ENCODE measurements around the gene ARHGAP26.
A peak's percentile ranks its signal among the peaks of the same experiment; 100 is the strongest.
"Not testable (repeated sequence)": the region's sequence is repeated elsewhere in the genome, so short reads cannot be mapped to it uniquely, and the experiment has no call there.

The ARHGAP26 gene

DNA sequence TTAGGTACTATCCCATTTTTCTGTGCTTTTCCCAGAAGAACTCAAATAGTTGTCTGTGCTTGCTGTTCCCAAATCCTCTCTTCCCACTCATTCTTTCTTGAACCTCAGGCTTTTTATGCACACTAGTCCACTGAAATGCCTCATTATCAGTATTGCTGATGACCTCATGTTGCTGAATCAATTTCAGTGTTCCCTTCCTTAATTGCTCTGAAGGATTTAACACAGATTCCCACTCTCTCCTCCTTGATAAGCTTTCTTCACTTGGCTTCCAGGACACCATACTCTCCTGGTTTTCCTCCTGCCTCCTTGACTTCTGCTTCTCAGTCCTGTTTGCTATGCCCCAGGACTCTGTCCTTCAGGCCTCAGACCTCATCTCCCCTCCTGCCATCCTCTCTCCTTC is 298.5 kb downstream of the ARHGAP26 start:
- no peak for DNase-seq

DNA sequence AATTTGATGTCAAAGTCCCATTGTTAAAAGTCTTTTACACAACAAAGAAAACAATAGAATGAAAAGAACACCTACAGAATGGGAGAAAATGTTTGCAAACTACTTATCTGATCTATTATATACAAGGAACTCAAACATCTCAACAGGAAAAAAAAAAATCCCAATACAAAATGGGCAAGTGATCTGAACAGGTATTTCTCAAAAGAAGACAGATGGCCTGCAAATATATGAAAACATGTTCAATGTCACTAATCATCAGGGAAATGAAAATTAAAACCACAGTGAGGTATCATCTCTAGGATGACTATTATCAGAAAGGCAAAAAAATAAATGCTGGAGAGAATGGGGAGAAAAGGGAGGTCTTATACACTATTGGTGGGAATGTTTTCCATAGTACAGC is 301.8 kb downstream of the ARHGAP26 start:
- no peak for DNase-seq

- DNase-seq, result no peak
Measured at GRCh38 chr5:143072734-143073133, 302.6 kb downstream of the ARHGAP26 start.

DNA sequence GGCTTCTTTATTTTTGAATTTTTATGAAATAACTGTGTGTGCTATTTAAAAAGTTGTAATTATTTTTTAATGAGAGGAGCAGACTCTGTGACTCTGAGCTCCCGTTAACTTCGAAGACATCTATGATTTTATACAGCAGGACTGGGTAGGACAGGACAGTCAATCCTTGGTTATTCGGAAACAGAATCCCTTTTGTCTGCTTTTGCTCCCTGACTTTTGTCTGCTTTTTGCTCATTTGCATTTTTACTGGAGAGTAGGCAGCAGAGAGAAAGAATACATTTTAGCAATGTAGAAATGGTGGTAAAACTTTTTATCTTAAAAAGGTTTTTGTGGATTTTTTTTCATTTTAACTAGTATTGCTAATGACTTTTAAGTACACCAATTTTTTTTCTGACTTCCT is 303.6 kb downstream of the ARHGAP26 start:
- DNase-seq, result no peak

DNA sequence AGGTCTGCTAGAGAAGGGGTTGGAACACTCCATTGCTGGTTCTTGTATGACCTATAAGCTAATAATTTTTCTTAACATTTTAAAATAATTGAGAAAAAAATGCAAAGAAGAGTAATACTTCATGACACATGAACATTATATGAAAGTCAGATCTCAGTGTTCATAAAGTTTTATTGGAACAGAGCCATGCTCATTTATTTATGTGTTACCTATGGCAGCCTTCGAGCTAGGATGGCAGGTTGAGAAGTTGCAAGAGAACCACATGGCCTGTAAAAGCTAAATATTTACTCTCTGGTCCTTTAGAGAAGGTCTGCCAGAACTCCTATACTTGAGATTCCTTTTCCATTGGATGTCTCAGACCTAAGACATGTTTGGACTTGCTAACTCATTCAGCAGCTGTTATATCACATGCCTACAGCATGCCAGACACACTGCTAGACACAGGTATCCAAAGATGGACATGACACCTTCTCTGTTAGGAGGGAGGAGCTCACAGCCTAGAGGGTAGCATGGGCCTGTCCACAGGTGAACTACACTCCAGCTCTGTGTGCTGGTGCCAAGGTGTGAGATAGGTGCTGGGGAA is 304.3 kb downstream of the ARHGAP26 start:
- DNase-seq, result no peak

DNA sequence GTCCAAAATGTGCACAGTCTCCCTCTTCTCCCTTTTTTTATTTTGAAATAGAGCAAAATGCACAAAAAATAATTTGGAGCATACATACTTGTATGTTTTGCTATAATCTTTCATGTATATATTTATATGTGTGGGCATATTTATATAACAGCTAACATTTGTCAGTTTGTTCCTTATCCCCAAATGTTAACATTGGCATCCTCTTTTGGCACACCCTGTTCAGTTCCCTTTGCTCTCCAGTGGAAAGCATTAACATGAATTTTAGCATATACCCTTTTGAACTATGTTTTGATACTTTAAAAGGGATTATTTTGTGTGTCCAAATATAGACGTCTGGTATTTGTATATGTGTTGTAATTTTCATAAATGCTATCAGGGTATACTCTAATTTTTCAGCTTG is 306.2 kb downstream of the ARHGAP26 start:
- DNase-seq, result no peak

GRCh38 chr5:143077453-143078103 is 307.4 kb downstream of the ARHGAP26 start:
- DNase-seq, result no peak

DNA sequence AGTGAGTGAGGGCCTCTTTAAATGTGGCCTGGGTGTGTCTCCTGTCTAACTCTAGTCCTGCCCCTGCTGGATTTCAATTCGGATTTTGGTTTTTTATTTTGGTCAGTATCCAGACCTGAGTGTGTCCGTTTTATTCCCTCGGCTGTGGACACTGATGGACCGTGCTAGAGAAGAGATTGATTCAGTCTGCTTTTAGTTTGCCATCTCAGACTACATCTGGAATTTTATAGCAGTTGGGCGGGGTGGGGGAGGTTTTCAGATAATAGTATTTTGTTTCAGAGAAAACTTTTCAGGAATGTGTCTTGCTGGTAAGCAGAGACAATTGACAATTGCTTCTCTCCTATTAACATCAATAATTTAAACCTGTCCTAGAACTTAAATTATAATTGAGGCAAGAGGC is 308.1 kb downstream of the ARHGAP26 start:
- no peak for DNase-seq

- DNase-seq, result no peak
Measured at GRCh38 chr5:143078971-143079370, 308.8 kb downstream of the ARHGAP26 start.

DNA sequence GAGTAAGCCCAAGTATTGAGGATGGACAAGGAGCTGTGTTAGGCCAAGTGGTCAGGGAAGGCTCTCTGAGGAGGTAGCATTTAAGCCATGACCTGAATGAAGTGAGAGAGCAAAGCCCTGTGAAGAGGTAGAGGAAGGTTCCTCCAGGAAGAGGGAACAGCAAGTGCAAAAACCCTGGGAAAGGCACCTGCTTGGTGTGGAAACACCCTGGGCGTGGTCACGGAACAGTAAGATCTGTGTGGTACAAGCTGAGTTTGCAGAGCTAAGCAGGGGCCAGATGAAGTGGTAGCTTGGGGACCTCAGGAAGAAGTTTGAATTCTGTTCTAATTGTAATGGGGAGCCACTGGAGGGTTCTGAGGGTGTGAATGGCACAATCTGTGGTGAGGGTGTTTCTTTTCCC is 310.2 kb downstream of the ARHGAP26 start:
- no peak for DNase-seq

GRCh38 chr5:143080982-143081381 is 310.8 kb downstream of the ARHGAP26 start:
- DNase-seq, result no peak

DNA sequence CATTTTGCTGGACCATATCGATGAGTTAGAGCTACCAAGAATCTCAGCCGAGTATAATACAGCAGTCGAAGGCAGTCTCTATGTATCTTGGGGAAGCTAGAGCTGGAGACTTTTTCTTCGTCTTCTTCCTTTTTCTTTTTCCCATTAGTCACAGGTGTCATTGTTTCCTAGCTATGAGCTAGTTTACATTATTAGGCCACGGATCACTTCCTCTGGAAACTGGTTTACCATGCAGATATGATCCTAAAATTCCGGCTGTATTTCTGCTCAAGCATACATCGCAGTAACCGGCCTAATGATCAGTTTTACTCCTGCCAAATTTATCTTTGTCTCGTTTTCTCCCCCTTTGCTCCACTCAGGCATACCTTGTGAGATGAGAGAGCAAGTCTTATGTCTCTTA is 312.8 kb downstream of the ARHGAP26 start:
- DNase-seq, result peak in 2 of 3 donors; percentile 14 to 36

- no peak for DNase-seq
Measured at GRCh38 chr5:143084407-143084806, 314.2 kb downstream of the ARHGAP26 start.

DNA sequence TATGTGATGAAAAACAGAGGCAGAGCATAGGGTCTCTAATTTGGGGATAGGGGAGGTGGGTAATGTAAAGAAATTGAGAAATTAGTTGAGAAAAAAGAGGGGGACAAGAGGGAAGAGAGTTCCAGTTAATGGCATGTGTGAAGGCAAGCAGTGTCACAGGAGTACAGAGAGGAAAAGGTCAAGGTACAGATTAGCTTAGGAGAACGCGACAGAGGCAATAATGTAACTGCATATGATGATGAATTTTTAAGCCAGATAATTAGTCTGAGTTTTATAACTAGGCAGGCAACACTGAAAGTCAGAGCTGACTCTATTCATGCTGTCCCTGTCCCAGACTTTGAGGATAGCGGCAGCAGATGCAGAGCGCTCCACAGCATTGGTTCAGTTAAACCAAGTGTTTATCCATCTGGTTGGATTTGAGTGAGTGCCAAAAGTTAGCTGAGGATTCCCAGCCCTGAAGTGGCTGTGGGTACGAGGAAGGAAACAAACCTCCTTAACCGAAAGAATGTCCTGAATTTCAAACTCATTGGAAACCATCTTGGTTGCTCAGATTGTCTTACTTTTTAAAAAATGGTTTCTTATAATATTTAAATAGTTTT is 315.2 kb downstream of the ARHGAP26 start:
- DNase-seq, result no peak

- DNase-seq, result no peak
Measured at GRCh38 chr5:143086546-143086907, 316.4 kb downstream of the ARHGAP26 start.

DNA sequence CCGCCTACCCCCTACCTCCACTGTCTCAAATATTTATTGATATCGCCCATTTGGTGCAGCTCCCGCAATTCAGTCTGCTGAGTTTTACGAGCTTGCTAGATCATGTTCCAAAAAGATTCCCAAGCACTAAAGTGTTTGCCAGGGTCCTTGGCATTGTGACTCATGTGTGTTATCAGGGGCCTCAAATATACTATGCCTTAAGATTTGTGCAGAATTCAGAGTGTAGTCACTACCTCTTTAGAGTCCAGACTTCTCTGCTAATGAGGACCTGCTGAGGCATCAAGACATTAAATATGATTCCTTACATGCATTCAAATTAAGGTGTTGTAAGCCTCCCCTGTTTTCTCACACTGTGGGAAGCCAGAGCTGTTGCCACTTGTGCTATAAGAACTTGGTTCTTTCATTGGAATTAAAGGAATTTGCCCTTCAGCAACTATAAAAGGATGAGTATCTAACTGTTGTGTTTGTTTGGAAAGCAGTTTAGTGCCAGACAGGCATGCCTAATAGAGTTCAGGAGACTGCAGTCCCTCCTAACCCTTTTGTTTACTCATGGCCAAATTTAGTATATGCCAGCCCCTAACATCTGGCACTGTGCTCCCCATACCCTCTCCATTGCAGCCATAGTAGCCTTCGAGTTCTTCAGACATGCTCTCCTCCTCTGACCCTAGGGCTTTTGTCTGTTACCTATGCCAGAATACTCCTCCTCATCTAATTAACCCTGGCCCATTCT is 316.9 kb downstream of the ARHGAP26 start:
- no peak for DNase-seq

GRCh38 chr5:143088702-143089101 is 318.5 kb downstream of the ARHGAP26 start:
- DNase-seq, result not testable (repeated sequence)

DNA sequence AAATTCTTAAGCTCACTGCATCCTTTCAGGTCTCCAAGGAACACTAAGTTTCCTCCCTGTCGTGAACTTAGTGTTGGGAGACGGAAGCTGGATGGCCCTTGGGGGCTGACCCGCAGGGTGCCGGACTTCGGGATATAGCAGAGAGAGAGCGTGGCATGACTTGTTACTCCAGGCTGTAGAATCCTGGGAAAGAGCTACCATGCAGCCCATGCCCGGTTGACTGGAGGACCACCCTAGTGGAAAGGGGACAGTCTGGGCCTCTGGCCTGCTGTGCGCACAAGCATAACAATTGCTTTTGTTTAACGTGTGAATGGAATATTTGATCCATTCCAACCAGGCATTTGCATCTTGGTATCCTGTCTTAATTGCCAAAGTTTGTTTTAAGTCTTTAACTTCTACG is 319.9 kb downstream of the ARHGAP26 start:
- DNase-seq, result not testable (repeated sequence)

DNA sequence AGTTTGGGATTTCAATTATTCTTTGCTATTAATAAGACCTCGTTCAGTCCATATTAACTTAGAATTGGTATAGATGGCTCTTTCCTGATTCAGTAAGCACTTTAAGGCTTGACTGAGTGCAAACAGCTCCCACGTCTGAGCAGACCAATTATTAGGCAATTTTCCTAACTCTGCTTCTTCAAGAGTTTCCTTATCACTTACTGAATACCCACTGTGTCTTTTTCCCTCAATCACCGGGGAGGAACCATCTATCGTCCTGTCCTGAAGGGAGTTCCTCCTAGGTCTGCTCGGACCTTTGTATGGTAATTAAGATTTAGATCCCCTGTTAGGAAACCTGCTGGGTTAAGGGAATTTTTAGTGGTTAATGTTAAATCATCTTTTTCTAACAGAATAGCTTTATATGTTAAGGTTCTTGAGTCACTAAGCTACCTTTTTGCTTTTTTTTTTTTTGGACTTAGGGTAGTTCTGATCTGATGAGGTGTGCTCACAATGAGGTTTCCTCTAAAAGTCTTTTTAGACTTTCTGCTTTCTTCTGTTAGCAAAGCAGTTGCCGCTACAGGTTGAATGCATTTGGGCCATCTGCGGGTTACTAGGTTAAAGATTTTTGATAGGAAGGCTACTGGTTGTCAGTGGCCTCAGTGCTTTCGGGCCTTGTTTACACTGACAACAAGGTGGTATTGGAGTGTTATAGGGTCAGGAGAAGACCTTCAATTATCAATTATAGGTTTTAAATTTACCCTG is 322.7 kb downstream of the ARHGAP26 start:
- peak in 1 of 3 donors; percentile 10 for DNase-seq

DNA sequence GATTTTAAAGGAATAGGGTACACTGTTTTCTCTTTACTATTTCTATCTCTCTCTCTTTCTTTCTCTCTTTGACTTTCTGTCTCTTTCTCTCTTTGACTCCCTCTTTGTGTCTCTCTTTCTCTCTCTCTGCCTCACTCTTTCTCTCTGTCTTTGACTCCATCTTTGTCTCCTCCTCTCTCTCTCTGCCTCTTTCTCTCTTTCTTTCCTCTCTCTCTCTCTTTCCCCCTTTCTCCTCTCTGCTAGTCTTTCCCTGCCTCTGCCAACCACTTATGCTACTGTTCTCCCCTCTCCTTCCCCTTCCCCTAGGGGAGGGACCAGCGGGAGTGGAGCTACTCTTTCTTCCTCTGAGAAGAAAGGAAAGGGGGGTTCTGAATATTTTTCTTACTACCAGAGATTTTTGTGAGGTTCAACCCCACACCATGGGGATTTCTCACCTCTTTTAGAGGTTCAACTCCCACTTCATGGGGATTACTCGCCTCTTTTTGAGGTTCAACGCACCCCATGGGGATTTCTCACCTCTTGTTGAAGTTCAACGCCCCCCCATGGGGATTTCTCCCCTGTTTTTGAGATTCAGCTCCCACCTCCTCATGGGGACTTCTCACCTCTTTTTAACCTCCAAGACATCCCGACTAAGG is 323.4 kb downstream of the ARHGAP26 start:
- DNase-seq, result no peak

DNA sequence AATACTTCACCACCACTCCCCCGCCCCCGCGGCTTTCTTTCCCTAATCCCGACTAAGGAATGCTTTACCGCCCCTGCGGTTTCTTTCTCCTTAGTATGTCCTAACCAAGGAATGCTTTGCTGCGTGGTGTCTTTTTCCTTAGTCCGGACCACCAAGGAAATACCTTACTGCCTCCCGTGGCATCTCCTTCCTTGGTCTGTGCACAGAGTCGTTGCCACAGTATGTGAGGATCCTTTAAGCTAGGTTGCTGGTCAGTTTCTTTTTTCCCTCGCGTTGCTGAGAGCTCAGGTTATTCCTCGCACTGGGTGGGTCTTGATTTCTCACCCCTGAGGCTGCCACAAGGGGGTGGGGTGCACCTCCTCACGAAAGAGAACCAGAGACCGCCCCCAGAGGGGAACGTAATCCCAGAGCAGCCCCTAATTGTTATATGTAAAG is 323.9 kb downstream of the ARHGAP26 start:
- no peak for DNase-seq

DNA sequence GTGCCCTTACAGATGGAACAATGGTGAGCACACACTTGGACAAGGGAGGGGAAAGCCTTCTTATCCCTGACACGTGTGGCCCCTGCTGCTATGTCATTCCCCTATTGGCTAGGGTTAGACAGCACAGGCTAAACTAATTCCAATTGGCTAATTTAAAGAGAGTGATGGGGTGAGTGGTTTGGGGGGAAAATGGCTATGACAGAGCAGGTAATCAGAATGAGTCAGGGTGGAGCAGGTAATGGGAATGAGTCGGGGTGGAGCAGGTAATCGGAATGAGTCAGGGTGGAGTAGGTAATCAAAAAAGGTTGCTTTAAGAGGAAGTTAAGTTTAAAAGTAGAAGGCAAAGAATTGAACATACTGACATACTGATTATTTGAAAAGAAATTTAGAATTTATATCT is 324.4 kb downstream of the ARHGAP26 start:
- DNase-seq, result not testable (repeated sequence)

DNA sequence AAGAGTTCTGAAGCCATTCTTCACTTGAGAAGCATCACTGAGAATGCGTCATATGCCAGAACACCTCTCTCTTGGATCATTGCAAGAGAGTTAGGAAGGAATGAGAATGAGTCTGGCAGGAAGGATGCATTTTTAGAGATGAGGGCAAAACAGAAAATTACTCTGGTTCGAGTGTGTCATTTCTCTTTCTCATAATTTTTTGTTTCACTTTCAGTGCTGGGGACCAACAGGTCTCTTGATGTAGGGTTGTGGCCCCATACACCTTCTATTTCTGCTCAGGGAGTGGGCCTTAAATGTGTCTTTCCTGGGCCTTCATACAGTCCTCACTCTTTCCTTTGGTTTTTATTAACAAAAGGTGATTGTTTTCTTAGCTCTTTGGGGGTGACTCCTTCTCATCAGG is 330.9 kb downstream of the ARHGAP26 start:
- peak in 2 of 3 donors; percentile 20 to 32 for DNase-seq
